HG03060 (cell line): Measurements from ENCODE around the gene TPM4.
A peak's percentile ranks its signal among the peaks of the same experiment; 100 is the strongest.
"Not testable (repeated sequence)": the region's sequence is repeated elsewhere in the genome, so short reads cannot be mapped to it uniquely, and the experiment has no call there.

Experiments used
- ATAC-seq: cut with Tn5 transposase; IDR thresholded peaks from one replicate; pipeline ENCODE4 v1.9.1; 2021; ENCODE audit warnings: low read depth, moderate number of reproducible peaks; ENCODE audit not compliant: unreplicated experiment

The TPM4 gene

DNA sequence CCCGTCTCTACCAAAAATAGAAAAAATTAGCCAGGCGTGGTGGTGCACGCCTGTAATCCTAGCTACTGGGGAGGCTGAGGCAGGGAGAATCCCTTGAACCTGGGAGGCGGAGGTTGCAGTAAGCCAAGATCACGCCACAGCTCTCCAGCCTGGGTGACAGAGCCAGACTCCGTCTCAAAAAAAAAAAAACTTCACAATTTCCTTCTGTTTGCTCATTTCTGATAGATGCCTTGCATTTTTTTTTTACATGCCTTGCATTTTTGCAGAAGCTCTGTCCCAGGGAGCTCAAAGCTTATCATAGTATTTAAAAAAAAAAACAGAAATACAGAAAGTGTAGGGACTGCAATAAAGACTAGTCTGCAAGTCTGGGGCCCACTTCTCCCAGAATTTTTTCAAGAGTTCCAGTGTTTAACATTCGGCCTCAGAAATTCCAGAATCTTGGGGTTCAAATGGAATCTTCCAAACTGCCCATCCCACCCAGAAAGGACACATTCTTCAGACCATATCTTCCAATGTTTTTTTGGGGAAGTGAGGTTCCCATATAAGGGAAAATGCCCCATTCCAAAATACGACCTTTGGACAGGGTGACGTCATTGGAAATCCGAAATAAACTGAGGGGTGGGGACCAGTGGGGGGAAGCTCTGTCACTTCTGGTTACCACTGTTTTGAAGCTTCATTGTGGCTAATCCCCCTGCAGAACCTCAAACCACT is 18.2 kb downstream of the TPM4 start:
- no peak for ATAC-seq

DNA sequence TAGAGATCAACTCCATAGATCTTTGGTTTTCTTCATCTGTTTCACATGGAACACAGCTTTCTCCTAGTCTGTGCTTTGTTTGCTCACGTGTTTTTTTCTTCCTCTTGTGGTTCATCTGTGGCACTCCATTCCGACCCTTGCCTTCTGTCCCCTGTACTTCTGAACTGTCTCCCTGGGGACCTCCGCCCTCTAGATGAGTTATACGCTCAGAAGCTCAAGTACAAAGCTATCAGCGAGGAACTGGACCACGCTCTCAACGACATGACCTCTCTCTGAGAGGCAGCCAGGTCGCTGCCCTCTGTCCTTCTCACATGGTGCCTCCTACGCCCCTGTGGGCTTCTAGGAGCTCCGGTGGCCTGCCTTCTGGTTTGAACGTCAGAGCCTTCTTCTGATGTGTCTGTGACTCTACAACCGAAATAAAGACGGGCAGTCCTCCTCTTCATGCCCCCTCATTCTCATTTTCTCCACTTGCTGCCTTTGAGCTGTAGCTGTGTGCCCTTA is 18.8 kb downstream of the TPM4 start:
- ATAC-seq, result no peak

DNA sequence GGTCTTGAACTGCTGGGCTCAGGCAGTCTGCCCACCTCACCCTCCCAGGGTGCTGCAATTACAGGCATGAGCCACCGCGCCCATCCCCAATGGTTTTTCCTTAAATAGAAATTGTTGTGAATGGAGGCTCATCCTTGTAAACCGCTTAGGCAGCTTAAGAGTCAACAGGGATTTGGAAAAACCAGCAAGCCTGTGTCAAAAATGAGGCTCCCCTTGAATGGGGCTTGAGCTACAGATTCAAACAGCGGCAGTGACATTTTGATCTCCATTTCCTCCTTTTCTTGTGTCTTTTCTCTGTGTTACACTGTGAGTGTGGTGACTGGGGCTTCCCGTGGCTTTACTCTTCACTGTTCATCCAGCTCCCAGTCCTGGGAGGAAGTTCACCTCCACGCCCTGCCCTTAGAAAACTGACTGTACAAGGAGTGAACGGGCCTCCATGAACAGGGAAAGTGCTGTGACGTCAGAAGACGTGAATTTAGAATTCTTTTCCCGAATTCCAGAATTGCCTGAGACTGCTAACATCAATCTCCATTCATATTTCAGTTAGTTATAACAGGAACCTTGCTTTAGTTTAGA is 20.1 kb downstream of the TPM4 start:
- ATAC-seq, result no peak

DNA sequence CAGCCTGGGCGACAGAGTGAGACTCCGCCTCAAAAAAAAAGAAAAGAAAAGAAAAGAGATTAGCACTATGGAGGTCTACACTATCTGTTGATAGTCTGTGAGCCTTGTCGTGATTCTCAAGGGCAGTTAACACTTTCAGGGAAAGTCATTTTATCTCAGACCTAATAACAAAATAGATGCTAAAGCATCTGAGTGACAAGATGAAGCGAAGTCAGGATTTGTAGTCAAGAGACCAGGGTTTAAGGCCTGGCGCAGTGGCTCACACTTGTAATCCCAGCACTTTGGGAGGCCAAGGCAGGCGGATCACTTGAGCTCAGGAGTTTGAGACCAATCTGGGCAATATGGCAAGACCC is 22.1 kb downstream of the TPM4 start:
- ATAC-seq, result no peak

DNA sequence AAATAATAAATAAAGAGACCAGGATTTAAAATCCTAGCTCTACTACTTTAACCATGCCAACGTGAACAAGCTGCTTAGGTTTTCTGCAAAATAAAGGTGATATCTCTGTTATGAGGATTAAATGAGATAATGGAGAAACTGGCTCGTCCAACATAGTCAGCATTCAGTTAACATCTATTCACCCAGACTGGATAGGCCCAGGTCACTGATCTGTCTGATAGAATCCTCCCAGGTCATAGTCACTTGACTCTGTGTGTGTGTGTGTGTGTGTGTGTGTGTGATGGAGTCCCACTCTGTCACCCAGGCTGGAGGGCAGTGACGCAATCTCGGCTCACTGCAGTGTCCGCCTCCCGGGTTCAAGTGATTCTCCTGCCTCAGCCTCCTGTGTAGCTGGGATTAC is 22.5 kb downstream of the TPM4 start:
- no peak for ATAC-seq

DNA sequence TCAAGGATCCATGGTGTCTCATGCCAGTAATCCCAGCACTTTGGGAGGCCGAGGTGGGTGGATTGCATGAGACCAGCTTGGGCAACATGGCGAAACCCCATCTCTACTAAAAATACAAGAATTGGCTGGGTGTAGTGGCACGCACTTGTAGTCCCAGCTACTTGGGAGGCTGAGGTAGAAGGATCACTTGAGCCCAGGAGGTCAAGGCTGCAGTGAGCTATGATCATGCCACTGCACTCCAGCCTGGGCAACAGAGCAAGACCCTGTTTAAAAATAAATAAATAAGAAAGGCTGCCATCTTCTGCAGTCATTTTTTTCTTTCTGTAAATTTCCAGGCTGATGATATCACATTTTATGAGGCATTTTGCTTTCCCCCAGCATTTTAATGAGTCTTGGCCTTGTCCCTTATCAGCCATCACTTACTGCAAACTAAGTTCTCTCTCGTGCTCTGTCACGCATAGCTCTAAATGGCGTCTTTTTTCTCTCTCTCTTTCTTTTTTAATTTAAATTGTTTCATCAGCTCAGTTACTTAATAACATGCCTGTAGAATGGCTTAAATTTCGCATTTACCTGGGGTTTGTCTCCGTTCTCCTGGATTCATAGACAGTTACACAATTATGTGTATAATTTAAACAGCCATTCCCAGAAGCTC is 23.1 kb downstream of the TPM4 start:
- ATAC-seq, result not testable (repeated sequence)

DNA sequence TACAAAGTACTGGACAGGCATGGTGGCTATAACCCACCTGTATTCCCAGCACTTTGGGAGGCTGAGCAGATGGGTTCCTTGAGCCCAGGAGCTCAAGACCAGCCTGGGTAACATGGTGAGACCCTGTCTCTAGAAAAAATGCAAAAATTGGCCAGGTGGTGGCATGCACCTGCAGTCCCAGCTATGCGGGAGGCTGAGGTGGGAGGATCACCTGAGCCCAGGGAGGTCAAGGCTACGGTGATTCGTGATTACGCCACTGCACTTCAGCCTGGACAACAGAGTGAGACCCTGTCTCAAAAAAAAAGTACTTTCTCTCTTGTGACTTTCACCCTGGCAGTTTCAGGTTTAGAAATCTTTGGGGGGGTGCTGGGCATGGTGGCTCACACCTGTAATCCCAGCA is 24.2 kb downstream of the TPM4 start:
- no peak for ATAC-seq

DNA sequence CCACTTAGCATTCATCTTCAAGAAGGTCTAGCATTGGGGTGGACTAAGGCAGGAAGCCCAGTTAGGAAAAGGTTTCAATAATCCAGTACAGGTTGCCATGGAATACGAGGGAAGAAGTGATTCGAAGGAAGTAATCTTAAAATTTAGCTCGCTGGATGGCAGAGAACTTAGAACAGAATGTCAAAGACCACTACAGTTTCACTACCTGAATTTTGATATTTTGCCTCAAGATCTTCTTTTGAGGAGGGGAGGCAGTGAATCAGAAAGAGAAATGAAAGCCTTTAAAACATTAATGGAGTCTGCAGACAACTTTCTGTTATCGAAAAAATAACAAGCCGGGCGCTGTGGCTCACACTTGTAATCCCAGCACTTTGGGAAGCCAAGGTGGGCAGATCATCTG is 28.4 kb downstream of the TPM4 start:
- no peak for ATAC-seq

DNA sequence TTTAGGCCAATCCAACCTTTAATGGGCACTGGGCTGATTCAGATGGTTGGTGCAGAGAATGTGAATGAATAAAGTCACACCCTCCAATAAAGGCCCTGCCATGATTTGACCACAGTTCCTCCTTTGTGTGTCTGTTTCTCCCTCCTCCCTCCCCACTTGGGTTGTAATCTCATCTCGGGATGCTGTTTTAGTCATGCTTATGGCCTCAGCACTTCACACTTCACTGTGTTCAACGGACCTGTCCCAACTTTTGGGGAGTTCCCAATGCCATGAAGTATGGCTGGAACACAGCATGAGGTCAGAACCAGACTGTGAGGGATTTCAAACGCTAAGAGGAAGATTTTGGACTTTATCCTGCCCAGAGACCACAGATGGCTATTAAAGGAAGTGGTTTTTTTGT is 29.8 kb downstream of the TPM4 start:
- ATAC-seq, result no peak

DNA sequence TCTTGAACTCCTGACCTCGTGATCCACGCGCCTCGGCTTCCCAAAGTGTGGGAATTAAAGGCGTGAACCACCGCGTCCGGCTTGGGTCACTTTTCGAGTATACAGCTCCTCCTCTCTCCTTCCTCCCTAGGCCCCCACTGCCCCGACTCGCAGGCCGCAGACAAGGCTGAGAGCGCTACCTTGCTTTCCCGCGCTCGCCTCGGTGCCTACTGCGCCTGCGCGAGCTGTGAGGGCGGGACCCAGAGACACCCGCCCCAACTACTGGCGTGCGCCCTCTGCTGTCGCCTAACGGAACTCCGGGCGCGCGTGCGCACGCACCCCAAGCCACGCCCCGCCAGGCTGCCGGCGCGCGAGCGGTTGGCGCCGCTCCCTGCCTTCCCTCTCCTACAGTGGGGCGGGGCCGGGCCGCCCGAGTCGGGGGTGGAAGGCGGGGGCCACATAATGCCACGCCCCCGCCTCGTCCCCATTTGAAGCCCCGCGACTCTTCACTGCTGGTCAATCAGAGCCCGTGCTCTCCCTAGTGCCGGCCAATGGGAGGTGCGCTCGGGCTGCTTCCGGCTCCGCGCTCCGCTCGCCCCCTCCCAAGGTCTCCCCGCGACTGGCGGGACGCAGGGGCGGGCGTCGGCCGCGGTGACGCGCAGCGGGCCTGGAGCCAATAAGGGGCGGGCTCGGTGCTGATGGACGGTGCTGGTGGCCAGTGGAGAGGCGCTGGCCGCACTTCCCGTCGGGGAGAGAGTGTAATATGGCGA is 35.0 kb downstream of the TPM4 start, which contains the start of gene RAB8A:
Gene RAB8A (plus strand): TSS at position 730 of the 749 bp plus-strand sequence. CDS start 13 bp downstream, at position 743.
- ATAC-seq, result peak; percentile 83

DNA sequence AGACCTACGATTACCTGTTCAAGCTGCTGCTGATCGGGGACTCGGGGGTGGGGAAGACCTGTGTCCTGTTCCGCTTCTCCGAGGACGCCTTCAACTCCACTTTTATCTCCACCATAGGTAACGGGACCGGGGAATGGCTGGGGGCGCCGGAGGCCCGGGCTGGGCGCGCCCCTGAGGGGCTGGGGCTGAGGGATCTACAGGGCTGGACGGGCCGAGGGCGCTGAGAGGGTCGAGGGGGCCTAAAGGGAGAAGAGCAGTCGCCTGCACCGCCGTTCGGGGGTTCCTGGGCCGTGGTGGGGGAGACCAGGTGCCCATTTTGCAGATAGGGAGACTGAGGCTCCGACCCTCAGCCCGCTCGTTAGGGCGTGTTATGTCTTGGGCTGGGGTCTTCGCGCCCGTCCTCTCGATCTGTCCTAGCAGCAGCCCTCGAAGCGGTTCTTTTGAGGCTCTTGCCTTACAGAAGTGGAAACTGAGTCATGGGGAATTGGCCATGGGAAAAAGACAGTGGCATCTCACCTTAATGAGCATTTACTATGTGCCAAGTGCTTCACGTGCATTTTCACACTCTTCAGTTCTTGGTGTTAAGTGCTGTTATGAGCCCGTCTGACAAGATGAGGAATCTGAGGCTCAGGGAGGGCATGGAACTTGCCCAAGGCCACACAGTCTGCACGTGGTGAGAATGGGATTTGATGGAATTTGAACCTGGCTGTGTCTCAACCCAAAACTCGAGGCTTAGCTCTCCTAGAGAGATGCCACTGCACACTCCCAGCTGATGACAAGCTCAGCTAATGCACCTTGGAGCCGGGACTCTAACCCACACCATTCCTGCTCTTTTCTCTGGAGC is 35.8 kb downstream of the TPM4 start:
- ATAC-seq, result no peak

DNA sequence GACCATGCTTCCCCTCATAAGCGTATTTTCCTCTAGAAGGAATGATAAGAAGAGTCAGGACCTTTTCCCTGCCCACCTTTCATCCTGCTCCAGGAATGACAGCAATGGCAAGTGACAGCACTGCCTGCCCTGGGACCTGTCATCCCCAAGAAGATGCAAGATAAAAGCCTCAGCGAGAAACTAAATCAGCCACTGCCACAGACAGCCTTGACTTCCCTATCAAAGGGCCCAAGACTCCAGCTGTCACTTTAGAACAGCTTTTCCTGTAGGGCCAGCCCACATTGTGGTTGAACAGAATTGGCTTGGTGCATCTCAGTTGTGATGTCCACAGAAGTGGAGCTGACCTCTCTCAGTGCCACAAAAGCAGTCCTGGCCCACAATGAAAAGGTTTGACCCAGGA is 36.5 kb downstream of the TPM4 start:
- ATAC-seq, result no peak

DNA sequence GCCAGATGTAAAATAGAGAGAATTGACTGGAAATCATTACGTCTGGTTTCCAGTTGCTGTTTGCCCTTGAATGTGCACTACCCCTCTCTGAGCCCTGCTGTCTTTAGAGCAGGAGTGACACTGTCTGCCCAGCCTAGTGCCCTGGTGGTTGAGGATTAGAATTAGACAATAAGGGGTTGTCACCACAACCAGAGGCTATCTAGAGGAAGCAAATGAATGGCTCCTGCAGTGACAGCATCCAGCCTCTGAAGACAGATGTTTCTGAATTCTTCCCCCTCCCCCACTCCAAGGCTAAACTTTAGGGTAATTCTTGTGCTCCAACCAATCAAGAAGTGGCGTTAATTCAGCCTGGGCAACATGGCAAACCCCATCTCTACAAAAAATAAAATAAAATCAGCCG is 37.4 kb downstream of the TPM4 start:
- ATAC-seq, result no peak

DNA sequence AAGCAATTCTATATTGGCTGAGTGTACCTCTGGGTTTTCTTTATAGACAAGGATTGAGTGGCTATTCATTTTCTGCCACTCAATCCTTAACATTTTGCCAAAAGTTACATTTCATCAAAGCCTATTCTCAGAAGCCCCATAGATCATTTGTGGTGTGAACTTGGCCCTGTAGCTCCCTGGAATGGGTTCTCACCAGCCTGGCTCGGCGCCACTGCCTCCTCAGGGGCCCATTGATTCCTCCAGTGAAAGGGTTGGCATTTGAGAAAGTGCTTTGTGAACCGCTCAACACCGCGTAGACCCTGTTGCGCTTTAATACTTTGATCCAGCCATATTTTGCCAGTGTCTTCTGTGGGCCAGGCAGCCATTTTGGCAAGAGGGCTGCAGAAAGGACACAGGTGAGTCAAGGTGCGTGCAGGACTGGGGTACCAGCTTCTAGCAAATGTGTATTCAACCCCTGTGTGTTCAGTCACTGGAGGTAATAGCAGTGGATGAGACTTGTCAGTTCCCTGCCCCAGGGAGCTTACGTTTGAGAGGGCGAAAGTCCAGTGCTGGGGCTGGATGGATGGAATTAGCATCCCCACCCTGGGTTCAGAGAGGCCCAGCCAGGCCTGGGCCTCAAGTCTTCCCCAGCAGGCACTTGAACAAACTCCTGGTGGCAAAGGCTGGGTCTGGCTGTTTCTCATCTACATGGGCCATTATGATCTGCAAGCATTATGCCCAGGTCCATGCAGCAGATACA is 39.2 kb downstream of the TPM4 start:
- ATAC-seq, result no peak

DNA sequence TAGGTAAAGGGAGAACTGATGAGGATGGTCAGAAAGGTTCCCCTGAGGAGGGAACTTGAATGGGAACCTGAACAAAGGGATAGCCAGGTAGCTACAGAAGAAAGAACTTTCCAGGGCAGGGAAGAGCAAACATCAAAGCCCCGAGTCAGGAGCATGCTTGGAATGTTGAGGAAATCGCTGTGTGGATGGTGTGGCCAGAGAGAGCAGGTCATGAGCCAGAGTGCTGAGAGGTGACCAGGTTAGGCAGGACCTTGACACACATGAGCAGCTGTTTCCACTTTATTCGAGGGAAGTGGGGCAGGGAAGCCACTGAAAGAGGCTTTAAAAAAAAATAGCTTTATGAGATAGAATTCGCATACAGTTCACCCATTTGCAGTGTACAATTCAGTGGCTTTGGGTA is 39.8 kb downstream of the TPM4 start:
- no peak for ATAC-seq

DNA sequence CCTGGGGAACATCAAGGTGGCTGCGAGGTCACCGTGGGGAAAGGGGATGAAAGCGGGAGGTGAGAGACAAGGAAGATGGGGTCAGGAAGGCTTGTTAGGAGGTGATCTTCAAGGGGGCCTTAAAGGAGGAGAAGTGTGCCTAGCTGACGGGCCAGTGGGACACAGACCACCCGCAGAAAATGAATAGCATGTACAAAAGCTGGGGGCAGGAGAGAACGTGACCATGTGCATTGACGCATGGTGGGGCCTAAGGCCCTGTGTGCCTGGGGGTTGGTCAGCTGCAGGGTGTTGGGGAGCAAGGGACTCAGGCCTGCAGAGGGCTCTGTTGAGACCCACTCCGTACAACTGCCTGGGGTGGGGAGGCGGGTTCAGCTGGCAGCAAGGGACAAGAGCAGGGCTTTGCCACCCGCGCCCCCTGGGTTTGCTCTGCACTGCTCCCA is 41.3 kb downstream of the TPM4 start:
- no peak for ATAC-seq

DNA sequence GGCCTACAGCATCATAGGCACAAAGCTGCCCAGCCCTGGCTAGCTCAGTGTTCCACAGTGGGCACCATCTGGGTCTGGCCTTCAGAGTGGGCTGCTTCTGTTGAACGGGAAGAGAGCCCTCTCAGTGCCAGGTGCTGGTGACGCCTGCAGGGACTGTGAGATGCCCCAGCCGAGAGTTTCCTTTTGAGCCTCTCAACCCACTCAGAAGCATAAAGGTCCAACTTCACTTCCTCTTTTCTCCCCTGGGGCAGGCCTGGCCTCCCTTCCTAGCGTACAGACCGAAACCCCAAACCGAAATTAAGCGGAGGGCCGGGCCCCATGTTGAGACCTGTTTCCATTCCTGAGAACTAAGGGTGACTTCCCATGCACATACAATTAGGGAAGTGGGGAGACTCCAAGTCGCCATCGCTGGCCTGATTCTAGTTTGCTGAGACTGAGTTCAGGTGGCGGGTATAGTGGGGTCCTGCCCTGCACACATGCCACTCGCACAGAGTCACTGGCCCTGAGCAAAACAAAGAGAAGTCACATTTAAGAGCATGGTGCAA is 42.3 kb downstream of the TPM4 start:
- ATAC-seq, result peak; percentile 66

DNA sequence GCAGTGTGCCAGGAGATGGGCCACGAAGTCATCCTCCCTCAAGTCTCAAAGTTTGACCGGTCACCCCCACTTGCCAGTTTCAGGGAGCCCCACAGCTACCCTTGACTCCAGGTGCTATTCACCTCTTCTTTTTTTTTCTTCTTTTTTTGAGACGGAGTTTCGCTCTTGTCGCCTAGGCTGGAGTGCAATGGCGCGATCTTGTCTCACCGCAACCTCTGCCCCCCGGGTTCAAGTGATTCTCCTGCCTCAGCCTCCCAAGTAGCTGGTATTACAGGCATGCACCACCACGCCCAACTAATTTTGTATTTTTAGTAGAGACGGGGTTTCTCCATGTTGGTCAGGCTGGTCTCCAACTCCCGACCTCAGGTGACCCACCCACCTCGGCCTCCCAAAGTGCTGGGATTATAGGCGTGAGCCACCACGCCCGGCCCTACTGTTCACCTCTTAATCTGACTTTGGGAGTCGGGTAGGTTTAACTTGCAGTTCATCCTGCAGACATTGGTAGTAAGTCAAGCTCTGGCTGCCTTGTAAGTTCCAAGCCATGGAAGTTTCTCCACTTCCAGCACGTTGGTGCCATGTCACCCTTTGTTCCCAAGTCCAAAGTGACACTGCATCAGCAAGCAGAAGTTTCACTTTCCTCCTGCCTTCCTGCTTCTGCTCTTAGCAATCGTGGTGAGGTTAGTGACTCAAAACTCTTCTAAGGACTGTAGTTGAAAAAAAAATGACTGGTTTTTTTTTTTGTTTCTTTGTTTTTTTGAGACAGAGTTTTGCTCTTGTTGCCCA is 43.0 kb downstream of the TPM4 start:
- ATAC-seq, result not testable (repeated sequence)
